Adipocyte (in vitro differentiated cells): Measurements from ENCODE around the gene EML4.
"Not testable (repeated sequence)": the region's sequence is repeated elsewhere in the genome, so short reads cannot be mapped to it uniquely, and the experiment has no call there.

Experiments used
- DNase-seq: peaks from one replicate; pipeline ENCODE4 v3.0.0-alpha.2; 2015; ENCODE audit warnings: low read depth
- H3K27me3 ChIP-seq: replicated peaks from 2 replicates; pipeline ENCODE4 v1.7.0; 2013; ENCODE audit warnings: mild to moderate bottlenecking, low read length, moderate library complexity; ENCODE audit not compliant: control insufficient read depth, insufficient read depth
- H3K36me3 ChIP-seq: 2 replicates; pipeline ENCODE4 v1.7.0; 2013; ENCODE audit warnings: low read length, mild to moderate bottlenecking, moderate library complexity; ENCODE audit not compliant: control insufficient read depth, insufficient read depth, severe bottlenecking
- H3K4me1 ChIP-seq: 2 replicates; pipeline ENCODE4 v1.7.0; 2013; ENCODE audit warnings: mild to moderate bottlenecking, low read length, moderate library complexity; ENCODE audit not compliant: control insufficient read depth, insufficient read depth
- H3K4me3 ChIP-seq: 2 replicates; pipeline ENCODE4 v1.7.0; 2013; ENCODE audit warnings: mild to moderate bottlenecking, low read length, moderate library complexity
- H3K9ac ChIP-seq: 2 replicates; pipeline ENCODE4 v1.7.0; 2013; ENCODE audit warnings: mild to moderate bottlenecking, low read length, moderate library complexity
- H3K9me3 ChIP-seq: 2 replicates; pipeline ENCODE4 v1.7.0; 2013; ENCODE audit warnings: mild to moderate bottlenecking, low read length, moderate library complexity; ENCODE audit not compliant: control insufficient read depth

The EML4 gene

DNA sequence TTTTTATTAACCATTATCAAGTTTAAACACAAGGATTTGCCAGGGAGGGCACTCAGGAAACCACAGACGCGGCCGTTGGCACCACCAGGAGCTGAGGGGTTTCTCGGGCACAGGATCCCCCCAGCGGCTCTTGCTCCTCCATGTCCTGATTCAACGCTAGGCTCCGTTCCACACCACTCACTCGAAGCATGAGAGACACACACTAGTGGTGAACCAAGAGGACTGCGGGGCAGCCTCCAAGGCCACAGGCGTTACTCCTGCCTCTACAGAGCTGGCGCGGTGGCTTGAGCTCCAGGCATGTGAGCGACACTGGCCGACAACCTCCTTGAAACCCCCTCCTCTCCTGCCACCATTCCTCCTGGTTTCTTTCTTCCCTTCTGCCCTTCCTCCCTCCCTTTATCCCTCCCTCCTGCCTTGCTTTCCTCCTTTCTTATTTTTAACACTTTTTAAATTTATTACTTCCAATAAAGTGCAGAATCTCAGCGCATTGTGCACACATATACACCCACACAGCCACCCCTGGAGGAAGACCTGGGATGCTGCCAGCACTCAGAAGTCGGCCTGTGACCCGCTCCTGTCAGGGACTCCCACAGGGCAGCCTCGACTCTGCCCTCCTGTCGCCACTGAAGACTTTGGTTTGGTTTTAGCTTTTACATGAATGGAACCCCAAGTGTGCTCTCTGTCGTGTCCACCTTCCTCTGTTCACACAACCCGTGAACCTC, 170.2 kb downstream of the EML4 start:
- no peak for DNase-seq
- Histone ChIP-seq H3K4me1 (peaks cover 24% of the 10 kb centered on the region), H3K9me3 (no peaks in the 10 kb centered on the region), H3K9ac (no peak overlapping the region), H3K27me3 (no peaks in the 10 kb centered on the region), H3K36me3 (peaks cover 32% of the 10 kb centered on the region), H3K4me3 (no peak overlapping the region)

GRCh38 chr2:42340045-42340937, 171.1 kb downstream of the EML4 start:
- H3K9me3 ChIP-seq: no peaks in the 10 kb centered on the region
- DNase-seq: no peak
- H3K9ac ChIP-seq: no peak overlapping the region
- H3K27me3 ChIP-seq: no peaks in the 10 kb centered on the region
- H3K4me1 ChIP-seq: peaks cover 24% of the 10 kb centered on the region
- no peak overlapping the region for H3K4me3 ChIP-seq
- H3K36me3 ChIP-seq: peaks cover 38% of the 10 kb centered on the region

- no peak overlapping the region for H3K9ac ChIP-seq
- H3K36me3 ChIP-seq: peaks cover 39% of the 10 kb centered on the region
- no peaks in the 10 kb centered on the region for H3K9me3 ChIP-seq
- no peaks in the 10 kb centered on the region for H3K27me3 ChIP-seq
- no peak for DNase-seq
- H3K4me3 ChIP-seq: no peak overlapping the region
- peaks cover 32% of the 10 kb centered on the region for H3K4me1 ChIP-seq
Measured at GRCh38 chr2:42340938-42341636, 171.9 kb downstream of the EML4 start.

DNA sequence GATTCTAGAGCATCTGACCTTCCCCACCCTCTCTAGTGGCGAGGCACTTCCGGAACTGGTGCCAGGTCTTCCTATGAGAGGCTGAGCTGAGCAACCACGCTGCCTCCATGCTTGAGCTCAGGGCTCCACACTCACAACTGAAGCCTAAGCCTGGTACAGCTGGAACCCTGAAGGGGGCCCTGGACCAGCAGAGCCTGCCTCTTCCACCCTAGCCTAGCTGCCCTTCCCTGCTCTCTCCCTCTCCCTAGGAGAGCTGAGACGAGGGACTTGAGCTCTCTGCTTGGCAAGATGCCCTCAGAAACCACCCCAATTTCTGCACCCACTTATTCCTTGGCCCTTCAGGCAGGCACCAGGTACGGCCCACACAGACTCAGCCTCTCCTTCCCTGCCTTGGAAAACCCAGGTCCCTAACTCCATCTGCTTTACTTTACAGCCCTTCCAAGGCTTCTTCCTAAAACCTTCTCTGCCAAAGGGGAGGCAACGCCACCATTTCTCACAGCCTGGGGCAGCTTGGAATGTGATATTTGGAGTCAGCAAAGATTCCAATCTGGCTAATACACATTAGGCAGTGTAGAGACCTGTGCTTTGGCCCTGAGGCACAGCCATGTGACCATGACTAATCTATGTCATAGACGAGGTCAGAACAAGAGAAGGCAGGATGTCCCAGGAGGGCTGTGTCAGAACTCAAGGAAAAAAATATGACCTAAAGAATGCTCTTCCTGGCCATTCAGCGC, 173.1 kb downstream of the EML4 start:
- H3K4me1 ChIP-seq: peaks cover 43% of the 10 kb centered on the region
- H3K4me3 ChIP-seq: peak overlapping the region; percentile 52
- no peaks in the 10 kb centered on the region for H3K27me3 ChIP-seq
- peaks cover 32% of the 10 kb centered on the region for H3K36me3 ChIP-seq
- peak; percentile 70 for DNase-seq
- peak overlapping the region; percentile 74 for H3K9ac ChIP-seq
- no peaks in the 10 kb centered on the region for H3K9me3 ChIP-seq

GRCh38 chr2:42342795-42343241, 173.7 kb downstream of the EML4 start:
- H3K9ac ChIP-seq: no peak overlapping the region
- H3K27me3 ChIP-seq: no peaks in the 10 kb centered on the region
- H3K36me3 ChIP-seq: peaks cover 27% of the 10 kb centered on the region
- no peak overlapping the region for H3K4me3 ChIP-seq
- no peak for DNase-seq
- peaks cover 43% of the 10 kb centered on the region for H3K4me1 ChIP-seq
- H3K9me3 ChIP-seq: no peaks in the 10 kb centered on the region

- no peaks in the 10 kb centered on the region for H3K27me3 ChIP-seq
- no peaks in the 10 kb centered on the region for H3K9me3 ChIP-seq
- peaks cover 52% of the 10 kb centered on the region for H3K4me1 ChIP-seq
- no peak overlapping the region for H3K4me3 ChIP-seq
- peaks cover 37% of the 10 kb centered on the region for H3K36me3 ChIP-seq
- H3K9ac ChIP-seq: no peak overlapping the region
- DNase-seq: no peak
Measured at GRCh38 chr2:42345986-42346385, 176.8 kb downstream of the EML4 start.

GRCh38 chr2:42346856-42347255, 177.7 kb downstream of the EML4 start:
- not testable (repeated sequence) for H3K9me3 ChIP-seq, H3K4me3 ChIP-seq, H3K9ac ChIP-seq, H3K27me3 ChIP-seq, DNase-seq
- peaks cover 53% of the 10 kb centered on the region for H3K4me1 ChIP-seq
- H3K36me3 ChIP-seq: peaks cover 44% of the 10 kb centered on the region

GRCh38 chr2:42347518-42347917, 178.4 kb downstream of the EML4 start:
- not testable (repeated sequence) for H3K9me3 ChIP-seq, H3K4me3 ChIP-seq, H3K9ac ChIP-seq, DNase-seq, H3K27me3 ChIP-seq
- H3K36me3 ChIP-seq: peaks cover 51% of the 10 kb centered on the region
- peaks cover 46% of the 10 kb centered on the region for H3K4me1 ChIP-seq

DNA sequence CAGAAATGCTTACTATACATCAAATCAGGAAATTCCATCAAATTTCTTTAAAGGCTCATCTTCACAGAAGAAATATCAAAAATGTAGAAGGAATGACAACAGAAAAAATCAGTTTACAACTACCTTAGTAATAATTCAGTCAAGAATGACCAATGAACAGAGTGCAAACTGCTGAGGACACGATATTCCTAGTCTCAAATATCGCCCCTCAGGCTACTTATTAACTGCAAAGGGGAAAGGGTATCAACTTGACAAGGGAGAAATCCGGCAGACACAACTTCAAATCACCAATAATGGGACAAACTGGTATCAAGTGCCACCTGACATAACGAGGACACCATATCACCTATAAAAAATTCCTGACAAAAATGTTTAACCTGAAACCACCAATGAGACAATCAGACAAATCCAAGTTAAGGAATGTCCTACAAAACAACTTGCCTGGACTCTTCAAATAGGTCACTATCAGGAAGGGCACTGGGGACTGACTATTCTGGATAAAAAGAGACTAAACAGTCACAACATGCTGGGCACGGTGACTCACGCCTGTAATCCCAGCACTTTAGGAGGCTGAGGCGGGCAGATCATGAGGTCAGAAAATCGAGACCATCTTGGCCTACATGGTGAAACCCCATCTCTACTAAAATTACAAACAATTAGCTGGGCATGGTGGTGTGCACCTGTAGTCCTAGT, 179.1 kb downstream of the EML4 start:
- Histone ChIP-seq H3K4me3 (no peak overlapping the region), H3K9me3 (no peaks in the 10 kb centered on the region), H3K27me3 (no peaks in the 10 kb centered on the region), H3K36me3 (peaks cover 53% of the 10 kb centered on the region), H3K4me1 (peaks cover 41% of the 10 kb centered on the region), H3K9ac (no peak overlapping the region)
- DNase-seq: no peak

DNA sequence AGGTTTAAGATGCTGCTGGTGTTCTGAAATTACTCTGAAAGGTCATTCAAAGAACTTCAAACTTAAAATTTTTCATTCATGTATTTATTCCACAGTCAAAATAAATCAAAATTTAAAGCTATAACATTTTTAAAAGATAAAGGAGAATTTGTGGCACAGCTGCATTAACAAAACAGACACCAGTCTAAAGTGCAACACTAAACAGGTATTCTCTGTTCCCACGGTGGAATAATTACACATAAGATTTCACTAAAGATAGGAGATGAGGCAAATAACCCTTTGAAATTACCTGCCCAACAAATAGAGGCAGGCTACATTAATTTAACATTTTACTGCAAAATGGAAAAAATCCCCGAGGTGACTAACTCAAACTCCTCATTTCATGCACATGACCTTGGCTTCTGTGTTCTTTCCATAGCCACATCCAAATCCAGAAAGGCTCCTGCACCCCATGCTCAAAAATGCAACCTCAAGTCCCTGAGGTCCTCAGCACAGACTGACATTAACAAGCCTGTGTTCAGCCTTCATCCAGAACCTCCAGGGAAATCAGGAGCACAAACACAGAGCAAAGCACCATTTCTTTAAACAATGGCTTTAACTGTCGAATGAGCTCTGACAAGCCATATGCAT, 181.4 kb downstream of the EML4 start:
- Histone ChIP-seq H3K4me3 (no peak overlapping the region), H3K36me3 (peaks cover 42% of the 10 kb centered on the region), H3K27me3 (no peaks in the 10 kb centered on the region), H3K9me3 (no peaks in the 10 kb centered on the region), H3K4me1 (peaks cover 56% of the 10 kb centered on the region), H3K9ac (no peak overlapping the region)
- DNase-seq: no peak
